H9 (cell line): ENCODE data around the gene MPV17L2. TPM values are rescaled to one million over a fixed set of nuclear protein-coding genes. Genes with fewer than 3 reads are reported as not detected.

Experiments
- DNase-seq: peaks from one replicate; pipeline ENCODE4 v3.0.0-alpha.2; 2017
- H2AFZ ChIP-seq: one replicate; pipeline ENCODE4 v1.6.1; 2013; ENCODE audit warnings: mild to moderate bottlenecking, low read length, control low read depth, moderate library complexity
- H2AK5ac ChIP-seq: 2 replicates; pipeline ENCODE4 v1.6.1; 2013; ENCODE audit warnings: low read length, control low read depth, mixed read lengths; ENCODE audit not compliant: insufficient read length
- H2BK120ac ChIP-seq: one replicate; pipeline ENCODE4 v1.6.1; 2013; ENCODE audit warnings: low read depth, mild to moderate bottlenecking, low read length, control low read depth, inconsistent platforms; ENCODE audit not compliant: poor library complexity, severe bottlenecking
- H2BK12ac ChIP-seq: 2 replicates; pipeline ENCODE4 v1.6.1; 2013; ENCODE audit warnings: low read length, control low read depth, mixed read lengths, low read depth; ENCODE audit not compliant: insufficient read length
- H2BK15ac ChIP-seq: 2 replicates; pipeline ENCODE4 v1.6.1; 2013; ENCODE audit warnings: low read depth, low read length, control low read depth
- H2BK20ac ChIP-seq: one replicate; pipeline ENCODE4 v1.6.1; 2013; ENCODE audit warnings: low read depth, mild to moderate bottlenecking, low read length, control low read depth, inconsistent platforms; ENCODE audit not compliant: poor library complexity, severe bottlenecking
- H2BK5ac ChIP-seq: 2 replicates; pipeline ENCODE4 v1.6.1; 2013; ENCODE audit warnings: low read length, control low read depth, mixed read lengths; ENCODE audit not compliant: insufficient read length
- H3K14ac ChIP-seq: 2 replicates; pipeline ENCODE4 v1.6.1; 2013; ENCODE audit warnings: low read length, control low read depth; ENCODE audit not compliant: insufficient read depth
- H3K18ac ChIP-seq: 2 replicates; pipeline ENCODE4 v1.6.1; 2013; ENCODE audit warnings: low read depth, mild to moderate bottlenecking, mixed read lengths, low read length, control low read depth; ENCODE audit not compliant: insufficient read length
- H3K23ac ChIP-seq: 2 replicates; pipeline ENCODE4 v1.6.1; 2013; ENCODE audit warnings: low read length, control low read depth, mixed read lengths, low read depth; ENCODE audit not compliant: insufficient read length
- H3K23me2 ChIP-seq: 2 replicates; pipeline ENCODE4 v1.6.1; 2013; ENCODE audit warnings: low read depth, mild to moderate bottlenecking, mixed read lengths, low read length, control low read depth; ENCODE audit not compliant: insufficient read length, poor library complexity, severe bottlenecking
- H3K27ac ChIP-seq: 2 replicates; pipeline ENCODE4 v1.5.1; 2013; ENCODE audit warnings: low read length, control low read depth, mixed read lengths, low read depth; ENCODE audit not compliant: insufficient read length
- H3K27me3 ChIP-seq: 2 replicates; pipeline ENCODE4 v1.6.1; 2013; ENCODE audit warnings: low read length, control low read depth, inconsistent platforms; ENCODE audit not compliant: insufficient read depth
- H3K4ac ChIP-seq: 2 replicates; pipeline ENCODE4 v1.6.1; 2013; ENCODE audit warnings: low read depth, mild to moderate bottlenecking, control low read depth, inconsistent platforms, low read length, moderate library complexity
- H3K4me1 ChIP-seq: 2 replicates; pipeline ENCODE4 v1.6.1; 2013; ENCODE audit warnings: low read length, control low read depth, inconsistent platforms; ENCODE audit not compliant: insufficient read depth
- H3K4me2 ChIP-seq: 2 replicates; pipeline ENCODE4 v1.6.1; 2013; ENCODE audit warnings: low read length, control low read depth, mixed read lengths; ENCODE audit not compliant: insufficient read length, insufficient read depth
- H3K56ac ChIP-seq: 2 replicates; pipeline ENCODE4 v1.6.1; 2013; ENCODE audit warnings: low read depth, mild to moderate bottlenecking, mixed read lengths, low read length, control low read depth; ENCODE audit not compliant: insufficient read length
- H3K79me1 ChIP-seq: 2 replicates; pipeline ENCODE4 v1.6.1; 2013; ENCODE audit warnings: low read depth, mild to moderate bottlenecking, moderate library complexity, low read length, control low read depth, inconsistent platforms; ENCODE audit not compliant: insufficient read depth, poor library complexity, severe bottlenecking
- H3K79me2 ChIP-seq: 2 replicates; pipeline ENCODE4 v1.6.1; 2013; ENCODE audit warnings: low read length, control low read depth, inconsistent platforms; ENCODE audit not compliant: insufficient read depth
- H3K9ac ChIP-seq: 2 replicates; pipeline ENCODE4 v1.6.1; 2013; ENCODE audit warnings: low read length, control low read depth, mixed read lengths; ENCODE audit not compliant: insufficient read length; ENCODE audit errors: extremely low read depth
- H3K9me3 ChIP-seq: one replicate; pipeline ENCODE4 v1.6.1; 2013; ENCODE audit warnings: low read depth, low read length, inconsistent platforms; ENCODE audit not compliant: control insufficient read depth
- H3T11ph ChIP-seq: one replicate; pipeline ENCODE4 v1.6.1; 2013; ENCODE audit warnings: mild to moderate bottlenecking, low read length, control low read depth, inconsistent platforms
- H4K20me1 ChIP-seq: one replicate; pipeline ENCODE4 v1.6.1; 2013; ENCODE audit not compliant: control insufficient read depth, insufficient read length, insufficient read depth
- H4K5ac ChIP-seq: 2 replicates; pipeline ENCODE4 v1.6.1; 2013; ENCODE audit warnings: low read depth, mild to moderate bottlenecking, mixed read lengths, low read length, control low read depth; ENCODE audit not compliant: insufficient read length
- H4K8ac ChIP-seq: replicated peaks from 2 replicates; pipeline ENCODE4 v1.6.1; 2013; ENCODE audit warnings: low read length, control low read depth, mixed read lengths, low read depth; ENCODE audit not compliant: insufficient read length
- H4K91ac ChIP-seq: 2 replicates; pipeline ENCODE4 v1.6.1; 2013; ENCODE audit warnings: low read depth, mild to moderate bottlenecking, moderate library complexity, mixed read lengths, low read length, control low read depth; ENCODE audit not compliant: insufficient read length
- H3K27ac Mint-ChIP-seq, 3 experiments: 2 replicates in 2 of 3; 3 replicates in 1 of 3; pipeline ENCODE4 v1.8.0; 2020 to 2021; ENCODE audit warnings: mixed read lengths in 3 of 3, mild to moderate bottlenecking in 1 of 3, moderate library complexity in 1 of 3
- H3K27me3 Mint-ChIP-seq: 2 replicates; pipeline ENCODE4 v1.8.0; 2021; ENCODE audit warnings: low read depth, mild to moderate bottlenecking, moderate library complexity, mixed read lengths
- H3K36me3 Mint-ChIP-seq, 3 experiments: 2 replicates in 2 of 3; 3 replicates in 1 of 3; pipeline ENCODE4 v1.8.0; 2020 to 2021; ENCODE audit warnings: low read depth in 3 of 3, mixed read lengths in 3 of 3; ENCODE audit not compliant: insufficient read depth in 1 of 3
- H3K4me1 Mint-ChIP-seq, 2 experiments: 2 replicates each; pipeline ENCODE4 v1.8.0; 2020; ENCODE audit warnings: mixed read lengths in 2 of 2
- H3K4me3 Mint-ChIP-seq, 2 experiments: 2 replicates in 1 of 2; 3 replicates in 1 of 2; pipeline ENCODE4 v1.8.0; 2020 to 2021; ENCODE audit warnings: mild to moderate bottlenecking in 2 of 2, mixed read lengths in 2 of 2, moderate library complexity in 1 of 2
- H3K9me3 Mint-ChIP-seq, 2 experiments: 2 replicates in 1 of 2; 3 replicates in 1 of 2; pipeline ENCODE4 v1.8.0; 2020; ENCODE audit warnings: mild to moderate bottlenecking in 2 of 2, mixed read lengths in 2 of 2, moderate library complexity in 1 of 2
- WGBS: extraction: QIAGEN DNeasy Blood & Tissue Kit; methylation state at CpG from one replicate; pipeline ENCODE4 v1.1.7; 2013; ENCODE audit warnings: missing lambda C conversion rate, low lambda C conversion rate, mixed read lengths; ENCODE audit not compliant: insufficient read length; ENCODE audit errors: extremely low coverage; 5-methylcytosine and 5-hydroxymethylcytosine counted together
- total RNA-seq: library from RNA; stranded (reverse); gene quantifications from 2 replicates; pipeline ENCODE4 v1.2.1, GENCODE V29; 2021
- TF ChIP-seq, protein P1 (sequence below): fragments of 200-600 bp; sonication (generic); conservative IDR thresholded peaks from 3 replicates; pipeline ENCODE4 v1.8.0; 2021; ENCODE audit warnings: antibody characterized with exemption, mild to moderate bottlenecking

Gene MPV17L2
- total RNA-seq, 1 experiment from 2014 or later: 26.4 TPM

DNA sequence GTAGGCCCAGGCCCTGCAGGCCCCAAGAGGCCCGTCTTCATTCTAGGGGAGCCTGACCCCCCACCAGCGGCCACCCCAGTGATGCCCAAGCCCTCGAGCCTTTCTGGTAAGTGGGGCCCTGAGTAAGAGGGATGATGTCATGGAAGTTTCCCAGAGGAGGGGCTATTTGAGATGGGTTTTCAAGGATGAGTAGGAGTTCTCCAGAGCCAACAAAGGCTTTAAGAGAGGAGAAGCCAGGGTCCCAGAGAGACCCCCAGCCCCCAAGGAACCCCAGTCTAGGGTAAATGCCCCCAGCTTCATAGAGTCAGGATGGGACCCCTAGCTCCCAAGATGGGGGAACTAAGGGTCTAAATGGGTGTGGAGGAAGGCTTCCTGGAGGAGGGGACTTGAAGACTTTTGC lies 49.1 kb upstream of the MPV17L2 start:
- Histone ChIP-seq H3K23ac (no peak overlapping the region), H3K23me2 (no peaks in the 10 kb centered on the region)

More for the DNA sequence above, 49.1 kb upstream of the MPV17L2 start:
- no CpG with 5 or more reads among the region's 3 CpGs for WGBS
- no peak overlapping the region for H2AFZ ChIP-seq
- no peak overlapping the region for H3K18ac ChIP-seq
- TF ChIP-seq, protein P1, sequence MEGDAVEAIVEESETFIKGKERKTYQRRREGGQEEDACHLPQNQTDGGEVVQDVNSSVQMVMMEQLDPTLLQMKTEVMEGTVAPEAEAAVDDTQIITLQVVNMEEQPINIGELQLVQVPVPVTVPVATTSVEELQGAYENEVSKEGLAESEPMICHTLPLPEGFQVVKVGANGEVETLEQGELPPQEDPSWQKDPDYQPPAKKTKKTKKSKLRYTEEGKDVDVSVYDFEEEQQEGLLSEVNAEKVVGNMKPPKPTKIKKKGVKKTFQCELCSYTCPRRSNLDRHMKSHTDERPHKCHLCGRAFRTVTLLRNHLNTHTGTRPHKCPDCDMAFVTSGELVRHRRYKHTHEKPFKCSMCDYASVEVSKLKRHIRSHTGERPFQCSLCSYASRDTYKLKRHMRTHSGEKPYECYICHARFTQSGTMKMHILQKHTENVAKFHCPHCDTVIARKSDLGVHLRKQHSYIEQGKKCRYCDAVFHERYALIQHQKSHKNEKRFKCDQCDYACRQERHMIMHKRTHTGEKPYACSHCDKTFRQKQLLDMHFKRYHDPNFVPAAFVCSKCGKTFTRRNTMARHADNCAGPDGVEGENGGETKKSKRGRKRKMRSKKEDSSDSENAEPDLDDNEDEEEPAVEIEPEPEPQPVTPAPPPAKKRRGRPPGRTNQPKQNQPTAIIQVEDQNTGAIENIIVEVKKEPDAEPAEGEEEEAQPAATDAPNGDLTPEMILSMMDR: no peak
- no peaks in the 10 kb centered on the region for H3K27me3 ChIP-seq
- no peaks in the 10 kb centered on the region for H3K4me1 ChIP-seq
- no peak overlapping the region for H3K4me2 ChIP-seq
- H3K36me3 Mint-ChIP-seq: peaks cover 27 to 60% (median 55%) of the 10 kb centered on the region in 3 experiments
- H3K27me3 Mint-ChIP-seq: no peaks in the 10 kb centered on the region
- H3K27ac ChIP-seq: no peak overlapping the region
- no peak overlapping the region for H3K56ac ChIP-seq
- H3K4me1 Mint-ChIP-seq: peaks cover 0 to 3% of the 10 kb centered on the region in 2 experiments; a peak in 1 of 4 replicates
- H3K79me2 ChIP-seq: no peaks in the 10 kb centered on the region
- H2BK15ac ChIP-seq: no peak overlapping the region
- H3K9ac ChIP-seq: no peak overlapping the region
- H3T11ph ChIP-seq: no peak overlapping the region
- no peak overlapping the region for H3K14ac ChIP-seq
- no peaks in the 10 kb centered on the region for H4K20me1 ChIP-seq
- no peak overlapping the region for H4K91ac ChIP-seq
- H3K4me3 Mint-ChIP-seq: no peak overlapping the region
- H4K8ac ChIP-seq: no peak overlapping the region
- H2BK5ac ChIP-seq: no peak overlapping the region
- H3K9me3 Mint-ChIP-seq: peaks cover 0 to 4% of the 10 kb centered on the region in 2 experiments; a peak in 1 of 5 replicates
- no peaks in the 10 kb centered on the region for H3K9me3 ChIP-seq
- H2BK20ac ChIP-seq: no peak overlapping the region
- H3K27ac Mint-ChIP-seq: no peak overlapping the region; a peak in 1 of 7 replicates
- H2AK5ac ChIP-seq: no peak overlapping the region
- no peak overlapping the region for H4K5ac ChIP-seq
- no peak overlapping the region for H2BK120ac ChIP-seq
- no peak for DNase-seq
- no peaks in the 10 kb centered on the region for H3K79me1 ChIP-seq
- no peak overlapping the region for H3K4ac ChIP-seq
- no peak overlapping the region for H2BK12ac ChIP-seq
